ENCODE measurements around the gene ZNF629.
"Not testable (repeated sequence)": the region's sequence is repeated elsewhere in the genome, so short reads cannot be mapped to it uniquely, and the experiment has no call there.

Gene ZNF629

GRCh38 chr16:30786936-30787612, at the start of gene ZNF629:
Gene ZNF629 (minus strand): TSS chr16:30787205. CDS start chr16:30784482, 2,723 bp downstream.
- TF ChIP-seq, protein P1, sequence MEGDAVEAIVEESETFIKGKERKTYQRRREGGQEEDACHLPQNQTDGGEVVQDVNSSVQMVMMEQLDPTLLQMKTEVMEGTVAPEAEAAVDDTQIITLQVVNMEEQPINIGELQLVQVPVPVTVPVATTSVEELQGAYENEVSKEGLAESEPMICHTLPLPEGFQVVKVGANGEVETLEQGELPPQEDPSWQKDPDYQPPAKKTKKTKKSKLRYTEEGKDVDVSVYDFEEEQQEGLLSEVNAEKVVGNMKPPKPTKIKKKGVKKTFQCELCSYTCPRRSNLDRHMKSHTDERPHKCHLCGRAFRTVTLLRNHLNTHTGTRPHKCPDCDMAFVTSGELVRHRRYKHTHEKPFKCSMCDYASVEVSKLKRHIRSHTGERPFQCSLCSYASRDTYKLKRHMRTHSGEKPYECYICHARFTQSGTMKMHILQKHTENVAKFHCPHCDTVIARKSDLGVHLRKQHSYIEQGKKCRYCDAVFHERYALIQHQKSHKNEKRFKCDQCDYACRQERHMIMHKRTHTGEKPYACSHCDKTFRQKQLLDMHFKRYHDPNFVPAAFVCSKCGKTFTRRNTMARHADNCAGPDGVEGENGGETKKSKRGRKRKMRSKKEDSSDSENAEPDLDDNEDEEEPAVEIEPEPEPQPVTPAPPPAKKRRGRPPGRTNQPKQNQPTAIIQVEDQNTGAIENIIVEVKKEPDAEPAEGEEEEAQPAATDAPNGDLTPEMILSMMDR (IDR thresholded peaks at IDR 0.05; ENCODE audit: insufficient read depth, low read length, poor library complexity, severe bottlenecking), result no peak
- no peak for DNase-seq (ENCODE audit: extremely low read depth, insufficient read length)
- no peaks in the 10 kb centered on the region for H3K36me3 ChIP-seq (ENCODE audit: control insufficient read depth, insufficient read depth, low read length)
- H3K27me3 ChIP-seq (replicated peaks; ENCODE audit: control insufficient read depth, insufficient read depth, low read length), result no peaks in the 10 kb centered on the region
- H3K4me3 ChIP-seq (replicated peaks; ENCODE audit: low read depth, low read length), result peak within 1 kb of the TSS; percentile 65

DNA sequence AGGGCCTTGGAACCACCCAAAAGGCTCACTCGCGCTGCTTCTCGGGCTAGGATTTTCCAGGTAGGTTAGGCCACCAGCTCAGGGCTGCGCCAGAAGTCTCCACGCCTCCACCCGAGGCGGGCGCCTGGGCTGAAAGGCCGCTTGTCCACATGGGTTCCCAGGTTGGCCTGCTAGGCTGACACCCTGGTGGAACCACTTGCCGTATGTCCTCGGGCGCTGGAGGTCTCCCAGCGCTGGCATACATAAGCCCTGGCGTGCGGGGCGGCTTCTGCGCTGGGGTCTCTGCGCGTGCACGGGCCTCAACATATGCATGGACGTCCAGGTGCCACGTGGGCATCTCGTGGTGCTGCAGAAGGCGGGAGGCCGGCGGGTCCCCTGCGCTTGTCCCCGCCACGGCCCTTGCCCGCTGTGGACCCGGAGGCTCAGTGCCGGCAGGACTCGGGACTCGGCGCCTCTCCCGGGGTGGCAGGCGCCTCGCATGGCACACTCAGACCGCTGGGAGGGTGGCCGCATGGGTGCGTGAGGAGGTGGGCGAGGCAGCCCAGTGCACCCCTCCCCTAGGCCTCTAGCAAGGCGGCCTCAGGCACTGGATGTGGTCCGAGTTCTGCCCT, 47.2 kb upstream of the ZNF629 start:
- TF ChIP-seq, protein P1 (IDR thresholded peaks at IDR 0.05; ENCODE audit: insufficient read depth, low read length, poor library complexity, severe bottlenecking), result no peak
- no peak for DNase-seq (ENCODE audit: extremely low read depth, insufficient read length)
- Histone ChIP-seq H3K27me3 (replicated peaks; ENCODE audit: control insufficient read depth, insufficient read depth, low read length) (peaks cover 2% of the 10 kb centered on the region; the same call in 1 of the 2 replicates), H3K36me3 (ENCODE audit: control insufficient read depth, insufficient read depth, low read length) (no peaks in the 10 kb centered on the region), H3K4me3 (replicated peaks; ENCODE audit: low read depth, low read length) (no peak overlapping the region)

DNA sequence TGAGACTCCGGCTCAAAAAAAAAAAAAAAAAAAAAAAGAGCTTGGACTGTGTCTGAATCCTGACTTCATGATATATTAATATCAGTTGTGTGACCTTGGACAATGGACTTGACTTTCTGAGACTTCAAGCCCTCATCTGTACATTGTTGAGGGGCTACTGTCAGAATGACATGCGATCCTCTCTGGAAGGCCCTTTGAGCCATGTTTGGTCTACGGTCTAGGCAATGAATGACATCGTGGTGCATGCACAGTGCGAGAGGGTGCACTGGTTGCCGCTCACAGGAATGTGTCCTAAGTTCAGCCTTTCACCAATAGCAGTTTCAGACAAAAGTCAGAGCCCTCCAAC, 43.0 kb upstream of the ZNF629 start:
- H3K27me3 ChIP-seq (replicated peaks; ENCODE audit: control insufficient read depth, insufficient read depth, low read length), result peaks cover 2% of the 10 kb centered on the region
- TF ChIP-seq, protein P1 (IDR thresholded peaks at IDR 0.05; ENCODE audit: insufficient read depth, low read length, poor library complexity, severe bottlenecking), result no peak
- H3K36me3 ChIP-seq (ENCODE audit: control insufficient read depth, insufficient read depth, low read length), result no peaks in the 10 kb centered on the region
- DNase-seq (ENCODE audit: extremely low read depth, insufficient read length), result no peak
- no peak overlapping the region for H3K4me3 ChIP-seq (replicated peaks; ENCODE audit: low read depth, low read length)

DNA sequence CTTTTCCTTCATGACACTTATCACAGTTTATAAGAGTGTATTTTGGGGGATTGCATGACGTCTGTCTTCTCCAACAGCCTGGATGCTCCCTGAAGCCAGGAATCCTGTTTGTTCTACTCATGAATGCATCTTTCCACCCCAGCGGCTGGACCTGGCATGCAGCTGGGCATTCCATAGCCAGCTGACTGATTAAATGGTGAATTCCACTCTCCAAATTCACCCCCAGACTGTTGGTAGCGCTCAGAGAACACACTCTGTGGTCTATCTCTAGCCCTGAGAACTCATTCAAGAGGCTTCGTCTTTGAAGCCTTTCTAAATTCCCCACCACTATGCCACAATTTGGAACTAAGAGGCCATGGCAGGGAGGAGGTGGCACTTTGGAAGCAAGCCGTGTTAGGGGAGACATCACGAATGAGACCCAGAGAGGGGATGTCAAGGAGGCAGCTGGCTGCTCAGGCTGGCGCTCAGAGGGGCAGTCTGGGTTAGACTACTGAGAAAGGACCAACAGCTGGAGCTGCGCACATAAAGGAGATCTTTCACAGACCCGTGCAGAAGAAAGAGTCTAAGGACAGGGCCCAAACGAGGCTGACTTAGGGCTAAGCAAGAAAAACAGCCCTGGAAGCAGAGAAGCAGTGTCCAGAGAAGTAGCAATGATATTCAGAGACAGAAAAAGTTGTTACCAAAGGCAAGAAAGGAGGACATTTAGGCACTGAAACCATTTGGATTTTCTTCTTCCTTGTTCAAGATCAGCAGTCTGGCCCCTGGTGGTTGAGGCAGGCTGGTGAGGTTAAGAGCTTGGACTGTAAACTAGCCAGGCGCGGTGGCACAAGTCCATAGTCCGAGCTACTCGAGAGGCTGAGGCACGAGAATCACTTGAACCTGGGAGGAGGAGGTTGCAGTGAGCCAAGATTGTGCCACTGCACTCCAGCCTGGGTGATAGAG, 42.4 kb upstream of the ZNF629 start:
- TF ChIP-seq, protein P1 (IDR thresholded peaks at IDR 0.05; ENCODE audit: insufficient read depth, low read length, poor library complexity, severe bottlenecking), result no peak
- peaks cover 2% of the 10 kb centered on the region for H3K27me3 ChIP-seq (replicated peaks; ENCODE audit: control insufficient read depth, insufficient read depth, low read length)
- no peaks in the 10 kb centered on the region for H3K36me3 ChIP-seq (ENCODE audit: control insufficient read depth, insufficient read depth, low read length)
- DNase-seq (ENCODE audit: extremely low read depth, insufficient read length), result no peak
- H3K4me3 ChIP-seq (replicated peaks; ENCODE audit: low read depth, low read length), result no peak overlapping the region

- TF ChIP-seq, protein P1 (IDR thresholded peaks at IDR 0.05; ENCODE audit: insufficient read depth, low read length, poor library complexity, severe bottlenecking), result no peak
- DNase-seq (ENCODE audit: extremely low read depth, insufficient read length), result no peak
- no peaks in the 10 kb centered on the region for H3K27me3 ChIP-seq (replicated peaks; ENCODE audit: control insufficient read depth, insufficient read depth, low read length)
- no peaks in the 10 kb centered on the region for H3K36me3 ChIP-seq (ENCODE audit: control insufficient read depth, insufficient read depth, low read length)
- H3K4me3 ChIP-seq (replicated peaks; ENCODE audit: low read depth, low read length), result no peak overlapping the region
These were observed 34.9 kb upstream of the ZNF629 start for GRCh38 chr16:30821891-30822290.

DNA sequence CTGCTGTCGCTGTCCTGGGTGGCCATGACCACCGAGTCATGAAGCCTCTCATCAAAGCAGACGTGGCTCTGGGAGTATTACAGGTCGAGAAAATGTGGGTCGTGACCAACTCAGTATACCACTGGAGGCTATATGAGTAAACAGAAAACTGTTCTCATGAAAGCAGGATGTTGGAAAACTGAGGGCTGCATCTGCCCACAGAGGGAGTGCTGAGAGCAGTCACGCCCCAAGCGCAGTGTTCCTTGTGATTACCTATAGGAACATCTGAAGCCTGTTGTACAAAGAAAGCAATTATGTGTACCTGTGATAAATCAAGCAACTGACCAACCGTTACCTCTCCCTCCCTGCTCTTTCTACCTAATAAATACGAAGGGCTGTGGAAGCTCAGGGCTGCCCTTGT, 34.4 kb upstream of the ZNF629 start:
- H3K4me3 ChIP-seq (replicated peaks; ENCODE audit: low read depth, low read length); H3K27me3 ChIP-seq (replicated peaks; ENCODE audit: control insufficient read depth, insufficient read depth, low read length); H3K36me3 ChIP-seq (ENCODE audit: control insufficient read depth, insufficient read depth, low read length); DNase-seq (ENCODE audit: extremely low read depth, insufficient read length): not testable (repeated sequence)

All from GM06990 (cell line).